ENCODE measurements around the gene PTPRD.

The PTPRD gene

DNA sequence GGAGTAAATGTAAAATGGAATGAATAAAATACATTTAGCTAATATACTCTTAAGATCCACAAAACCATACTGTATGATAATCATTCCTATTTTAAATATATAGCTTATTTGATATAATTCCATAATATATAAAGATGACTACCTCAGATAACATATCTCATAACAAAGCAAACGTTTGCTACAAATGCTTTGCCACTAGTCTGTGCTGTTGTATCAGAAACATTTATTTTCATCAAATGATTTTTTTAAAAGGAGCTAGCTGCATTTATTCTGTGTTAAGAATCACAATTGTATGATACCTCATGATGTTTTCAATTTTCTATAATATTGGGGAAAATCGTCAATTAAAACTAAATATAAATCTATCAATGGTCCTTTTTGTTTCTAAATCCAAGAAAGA, 567.2 kb downstream of the PTPRD start:
- no peak for DNase-seq

DNA sequence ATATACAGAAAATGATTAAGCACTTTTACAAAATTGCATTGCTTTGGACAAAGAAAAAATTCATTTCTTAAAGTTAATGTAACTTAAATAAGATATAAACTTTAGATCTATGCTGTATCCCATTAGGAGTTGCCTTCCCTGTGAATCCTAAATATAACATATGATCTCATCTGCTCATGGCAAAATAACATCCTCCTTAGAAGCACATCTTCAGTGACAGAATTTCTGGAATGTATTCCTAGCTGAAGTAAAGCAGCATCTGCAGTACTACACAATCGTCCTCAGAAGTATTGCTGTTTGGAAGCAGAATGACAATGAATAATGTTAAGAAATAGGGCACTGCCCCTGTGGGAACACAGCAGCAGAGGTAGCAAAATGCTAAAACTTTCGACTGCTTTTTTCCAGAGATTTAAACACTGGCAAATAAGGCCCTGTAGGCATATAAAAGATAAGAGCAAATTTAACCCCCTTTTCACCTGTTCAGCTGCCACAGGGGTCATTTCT, 571.0 kb downstream of the PTPRD start:
- DNase-seq = no peak

DNA sequence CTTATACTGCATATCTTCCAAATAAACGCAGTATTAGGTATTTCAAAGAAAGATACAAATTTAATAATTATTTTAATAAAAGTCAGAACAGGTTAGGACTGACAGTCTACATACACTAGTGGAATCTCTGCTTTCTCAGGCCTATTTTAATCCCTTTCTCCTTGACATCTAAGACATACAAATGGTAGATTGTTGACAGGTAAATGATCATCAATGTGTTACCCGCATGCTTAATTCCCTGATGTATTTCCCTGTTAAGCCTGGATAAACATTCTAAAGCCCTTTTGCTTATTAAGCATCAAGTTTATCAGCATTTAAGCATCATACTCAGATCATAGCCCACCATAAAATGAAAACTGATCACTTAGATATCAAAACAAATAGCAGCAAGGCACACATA, 576.7 kb downstream of the PTPRD start:
- DNase-seq = no peak

DNA sequence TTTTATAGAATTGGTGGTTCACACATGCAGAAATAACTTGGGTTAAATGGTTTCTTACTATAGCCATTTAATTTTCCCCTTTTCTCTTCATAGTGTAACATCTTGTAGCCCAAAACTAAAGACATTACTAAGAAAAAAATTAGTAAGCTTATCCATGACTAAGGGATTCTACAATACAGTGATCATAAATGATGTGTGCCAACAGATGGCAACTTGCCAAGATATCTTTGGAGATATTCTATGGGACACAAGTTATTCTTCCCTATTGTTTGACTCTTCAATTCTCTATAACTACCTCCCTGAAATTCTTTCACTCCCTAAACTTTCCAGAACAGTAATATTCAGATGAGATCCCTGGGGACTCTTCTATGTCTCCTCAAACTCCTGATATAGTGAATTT, 580.6 kb downstream of the PTPRD start:
- DNase-seq = no peak

DNA sequence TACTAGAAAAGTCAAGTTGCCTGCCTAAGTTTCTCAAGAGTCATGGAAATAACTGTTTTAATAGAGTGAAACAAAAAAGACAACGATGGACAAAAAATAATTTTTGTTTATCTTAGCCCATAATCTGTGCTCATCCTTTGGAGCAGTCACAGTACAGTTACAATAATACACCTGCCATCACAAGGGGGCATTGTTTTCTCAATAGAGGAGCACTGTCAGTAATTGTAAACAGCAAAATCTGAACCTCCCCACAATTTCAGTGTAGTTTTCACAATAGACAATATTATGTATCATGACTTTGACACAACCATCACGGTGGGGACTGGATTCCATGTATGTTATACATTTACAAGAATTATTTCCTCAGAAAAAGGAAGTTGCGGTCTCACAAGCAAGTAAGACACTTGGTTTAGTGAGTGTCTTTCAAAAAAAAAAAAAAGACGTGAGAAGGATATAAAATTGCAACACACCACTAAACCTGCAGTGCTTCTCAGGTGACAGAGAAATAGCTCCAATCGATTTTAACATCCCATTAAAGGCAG, 586.3 kb downstream of the PTPRD start:
- DNase-seq = no peak

DNA sequence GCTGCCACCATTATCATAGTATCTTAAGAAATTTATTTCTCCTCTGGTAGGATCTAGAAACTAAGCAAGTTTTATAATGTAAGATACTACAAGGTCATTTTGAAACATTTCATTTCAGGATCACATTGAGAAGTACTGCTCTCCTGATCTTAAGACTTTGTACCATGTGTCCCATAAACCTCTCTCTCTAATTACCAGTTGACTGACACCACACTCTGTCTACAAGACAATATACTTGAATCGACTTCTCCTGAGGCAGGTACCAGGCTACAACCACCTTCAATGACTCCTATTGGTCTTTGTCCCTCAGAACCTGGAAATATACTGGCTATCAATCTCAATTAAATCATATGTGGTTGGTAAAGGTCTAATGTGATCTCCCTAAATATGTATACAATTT, 597.0 kb downstream of the PTPRD start:
- DNase-seq = no peak

DNA sequence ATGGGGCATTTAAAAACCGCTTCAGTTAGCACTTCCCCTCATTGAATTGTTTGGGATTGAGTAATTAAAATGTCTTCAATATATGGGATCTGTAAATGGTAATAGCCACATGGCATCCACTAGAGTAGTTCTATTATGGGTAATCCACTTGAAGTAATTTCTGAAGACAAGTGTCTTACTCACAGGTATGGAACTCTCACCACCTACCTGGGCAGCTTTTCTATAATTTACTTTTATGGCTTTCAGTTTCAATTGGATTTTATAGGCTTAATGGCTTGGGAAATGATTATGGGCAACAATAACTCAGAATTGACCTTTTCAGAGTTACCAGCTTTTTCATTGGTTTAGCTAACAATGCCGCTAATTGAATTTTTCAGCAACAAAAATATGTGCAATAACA, 597.9 kb downstream of the PTPRD start:
- no peak for DNase-seq

DNA sequence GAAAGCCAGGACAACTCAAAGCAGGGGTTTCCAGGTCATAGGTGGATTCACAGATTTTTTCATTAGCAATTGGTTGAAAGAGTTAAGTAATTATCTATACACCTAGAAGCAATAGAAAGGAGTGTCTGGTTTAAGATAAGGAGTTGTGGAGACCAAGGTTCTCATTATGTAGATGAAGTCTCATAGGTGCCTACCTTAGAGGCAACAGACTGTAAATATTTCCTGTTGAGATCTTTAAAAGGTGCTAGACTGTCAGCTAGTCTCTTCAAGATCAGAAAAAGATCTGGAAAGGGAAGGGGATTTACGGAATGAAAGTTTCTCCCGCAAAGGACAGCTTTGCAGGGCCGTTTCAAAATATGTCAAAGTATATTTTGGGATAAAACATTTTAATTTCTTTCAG, 603.4 kb downstream of the PTPRD start:
- no peak for DNase-seq

DNA sequence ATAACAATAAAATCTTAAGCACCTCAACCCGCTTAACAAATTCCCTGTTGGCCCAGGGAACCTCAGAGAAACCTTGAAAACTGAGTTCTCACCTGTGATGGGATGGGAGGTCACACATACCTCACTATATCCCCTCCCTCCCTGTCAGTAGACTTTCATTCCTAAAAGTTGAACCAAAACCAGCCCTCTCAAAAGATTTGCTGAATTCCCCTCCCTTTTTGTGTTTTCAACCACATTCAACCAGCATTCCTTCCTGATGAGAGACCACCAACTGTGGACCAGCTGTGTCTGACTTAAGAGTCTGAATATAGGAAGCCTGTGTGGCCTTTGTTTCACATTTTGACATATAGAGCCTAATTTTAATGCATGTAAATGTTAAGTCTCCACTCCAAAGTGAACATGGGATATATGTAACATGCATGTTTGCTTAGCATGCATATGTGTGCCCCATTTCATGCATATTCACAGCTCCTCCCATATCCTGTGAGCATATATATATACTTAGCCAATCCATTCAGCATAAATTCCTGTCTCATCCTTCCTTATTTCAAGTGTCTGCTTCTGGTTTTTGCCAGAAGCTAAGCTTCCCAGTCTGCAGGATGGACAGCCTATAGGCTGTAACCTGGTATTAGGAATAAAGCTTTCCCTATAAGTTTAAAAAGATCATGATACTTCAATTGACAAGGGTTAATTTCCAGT, 604.6 kb downstream of the PTPRD start:
- no peak for DNase-seq

DNA sequence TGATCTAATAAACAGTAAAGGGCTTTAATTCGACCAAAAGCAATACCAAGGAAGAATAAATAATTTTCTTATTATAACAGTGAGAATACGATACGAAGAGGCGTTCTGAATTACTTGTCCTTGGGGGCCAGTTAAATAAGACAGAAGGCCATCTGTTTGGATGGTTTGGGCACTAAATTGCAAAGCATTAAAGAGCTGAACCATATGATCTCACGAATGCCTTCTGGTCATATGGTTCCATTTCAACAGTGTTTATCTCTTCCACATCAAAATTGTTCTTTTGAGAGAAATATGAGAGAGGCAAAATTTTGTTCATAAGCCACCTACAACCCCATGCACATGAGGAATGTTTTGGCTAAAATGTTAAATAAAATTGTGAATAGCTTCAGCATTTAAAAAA, 605.4 kb downstream of the PTPRD start:
- DNase-seq = no peak

DNA sequence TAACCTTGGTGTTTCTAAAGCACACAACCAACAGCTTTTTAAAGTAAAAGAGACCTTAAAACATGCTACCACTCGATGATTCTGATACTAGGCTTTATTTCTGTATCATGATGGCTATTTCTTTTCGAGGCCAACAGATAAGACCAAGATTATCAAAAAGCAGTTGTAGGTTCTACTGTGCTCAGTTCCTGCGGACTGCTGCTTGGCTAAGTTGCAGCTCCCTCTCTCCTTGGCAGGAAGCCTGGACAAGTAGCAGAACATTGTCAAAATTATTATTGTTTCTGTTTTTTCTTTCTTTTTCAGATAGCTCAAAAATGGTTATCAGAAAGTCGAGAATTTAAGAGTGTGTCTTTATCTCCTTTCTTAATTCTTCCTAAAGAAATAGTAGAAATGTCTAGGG, 607.6 kb downstream of the PTPRD start:
- DNase-seq = no peak

DNA sequence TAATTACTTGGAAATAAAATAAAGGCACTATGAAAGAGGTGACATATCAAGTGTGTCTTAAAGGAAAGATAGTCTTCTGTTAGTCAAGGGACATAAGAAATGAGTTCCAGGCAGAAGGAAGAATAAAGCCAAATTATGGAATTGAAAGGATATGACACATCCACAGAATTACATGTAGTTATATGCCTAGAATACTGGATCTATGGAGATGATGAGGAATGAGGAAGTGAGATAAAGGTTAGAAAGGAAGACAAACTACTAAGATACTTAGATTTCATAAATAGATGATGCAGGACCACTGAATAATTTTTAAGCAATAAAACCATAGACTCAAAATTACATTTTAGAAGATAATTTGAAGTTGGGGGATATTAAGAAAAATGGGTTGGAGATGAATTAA, 609.8 kb downstream of the PTPRD start:
- DNase-seq = no peak

DNA sequence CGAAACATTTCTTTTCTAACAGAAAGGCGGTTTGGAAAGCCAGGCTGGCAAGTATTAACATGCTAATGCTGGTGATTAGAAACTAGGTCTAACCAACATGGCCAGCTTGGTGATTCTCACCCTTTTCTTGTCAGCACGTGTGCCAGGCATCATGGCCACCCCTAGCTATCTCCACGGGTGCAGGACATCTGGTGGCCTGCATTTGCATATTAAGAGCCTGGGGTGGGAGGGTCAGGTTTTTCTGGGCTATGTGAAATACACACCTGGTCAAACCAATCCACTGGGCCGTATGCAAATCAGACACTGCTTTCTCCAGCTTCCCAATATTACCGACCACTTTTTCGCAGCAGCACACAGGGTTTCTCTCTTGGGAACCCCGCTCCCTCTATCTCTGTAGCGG, 612.1 kb downstream of the PTPRD start:
- no peak for DNase-seq

DNA sequence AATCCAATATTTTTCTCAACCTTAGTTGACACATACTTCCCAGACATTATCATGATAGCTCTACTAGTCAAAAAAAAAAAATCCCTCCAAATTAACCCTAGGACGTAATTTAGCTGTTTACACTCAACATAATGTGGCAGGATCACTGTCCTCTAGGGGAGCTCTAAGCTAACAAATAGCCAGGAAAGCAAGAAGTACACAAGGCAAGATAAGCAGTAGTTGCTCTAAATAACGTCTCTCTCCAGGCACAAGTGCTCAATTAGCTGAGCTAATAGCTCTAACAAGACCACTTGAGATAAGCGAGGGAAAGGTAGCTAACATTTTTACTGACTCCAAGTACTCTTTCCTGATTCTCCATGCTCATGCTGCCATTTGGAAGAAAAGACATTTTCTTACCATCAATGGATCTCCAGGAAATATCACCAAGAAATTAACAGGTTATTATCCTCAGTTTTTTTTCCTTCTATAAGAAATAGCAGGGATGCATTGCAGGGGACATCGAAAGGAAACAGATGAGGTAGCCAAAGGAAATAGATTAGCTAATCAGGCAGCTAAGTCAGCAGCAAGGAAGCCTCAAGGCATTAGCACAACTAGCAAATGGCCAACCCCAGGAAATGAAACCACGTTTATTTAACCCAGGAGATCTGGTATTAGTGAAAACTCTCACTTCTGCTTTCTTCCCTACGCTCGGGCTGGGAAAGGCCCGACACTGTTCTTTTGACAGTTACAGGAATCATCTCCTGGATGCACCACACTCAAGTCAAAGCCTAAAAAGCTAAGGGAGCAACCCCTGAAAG, 614.1 kb downstream of the PTPRD start:
- no peak for DNase-seq

DNA sequence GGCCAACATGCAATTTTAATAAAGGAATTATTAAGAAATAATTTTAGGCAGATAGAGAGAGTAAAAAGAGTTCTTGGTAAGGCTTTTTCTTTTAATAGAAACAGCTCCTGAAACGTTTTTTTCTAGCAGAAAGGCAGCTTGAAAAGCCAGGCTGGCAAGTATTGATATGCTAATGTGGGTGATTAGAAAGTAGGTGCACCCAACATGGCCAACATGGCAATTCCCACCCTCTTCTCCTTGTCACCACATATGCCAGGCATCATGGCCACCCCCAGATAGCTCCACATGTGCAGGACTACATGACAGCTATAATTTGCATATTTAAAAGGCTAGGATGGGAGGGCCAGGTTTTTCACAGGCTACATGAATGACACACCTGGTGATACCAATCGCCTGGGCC, 615.2 kb downstream of the PTPRD start:
- DNase-seq = no peak

DNA sequence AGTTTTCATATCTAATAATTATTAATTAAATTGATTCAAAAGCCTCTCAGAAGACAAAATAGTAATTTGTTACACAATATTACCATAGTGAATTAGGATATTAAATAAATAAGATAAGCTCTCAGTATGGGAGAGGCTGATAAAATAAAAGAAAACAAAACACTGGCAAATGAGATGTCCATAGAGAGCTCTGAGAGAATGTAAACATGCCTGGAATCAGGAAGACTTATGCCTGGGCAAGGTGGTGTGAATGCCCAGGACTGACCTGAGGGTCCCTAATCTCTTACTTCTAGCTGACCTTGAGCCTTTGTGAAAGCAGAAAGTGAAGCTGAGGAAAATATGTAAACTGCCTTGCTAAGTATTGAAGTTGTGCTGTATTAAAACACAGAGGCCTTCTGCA, 616.5 kb downstream of the PTPRD start:
- no peak for DNase-seq

DNA sequence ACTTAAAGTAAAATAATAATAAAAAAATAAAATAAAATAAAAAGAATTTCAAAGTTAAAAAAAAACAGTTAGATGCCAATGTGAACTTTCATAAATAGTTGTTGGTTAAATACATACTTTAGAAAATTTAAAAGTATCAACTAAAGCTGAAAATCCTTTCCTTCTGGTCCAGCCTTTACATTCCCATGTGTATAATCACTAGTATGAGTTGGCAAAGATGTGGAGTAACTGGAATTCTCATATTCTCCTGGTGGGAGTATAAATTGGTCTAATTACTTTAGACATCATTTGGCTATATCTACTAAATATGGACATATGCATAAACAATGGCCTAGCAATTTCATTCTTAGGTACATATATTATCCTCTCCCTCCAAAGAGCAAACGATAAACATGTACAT, 619.9 kb downstream of the PTPRD start:
- no peak for DNase-seq

DNA sequence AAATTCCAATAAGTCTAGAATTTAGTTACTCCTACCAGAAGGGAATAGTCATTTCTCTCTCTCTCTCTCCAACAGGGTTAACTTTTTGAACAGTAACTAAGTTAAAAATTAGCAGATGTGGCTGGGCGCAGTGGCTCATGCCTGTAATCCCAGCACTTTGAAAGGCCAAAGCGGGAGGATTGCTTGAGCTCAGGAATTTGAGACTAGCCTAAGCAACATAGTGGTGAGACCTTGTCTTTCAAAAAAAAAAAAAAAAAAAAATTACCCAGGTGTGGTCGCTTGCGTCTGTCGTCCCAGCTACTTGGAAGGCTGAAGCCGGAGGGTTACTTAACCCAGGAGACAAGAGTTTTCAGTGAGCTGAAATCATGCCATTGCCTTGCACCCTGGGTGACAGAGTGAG, 639.7 kb downstream of the PTPRD start:
- DNase-seq = no peak

DNA sequence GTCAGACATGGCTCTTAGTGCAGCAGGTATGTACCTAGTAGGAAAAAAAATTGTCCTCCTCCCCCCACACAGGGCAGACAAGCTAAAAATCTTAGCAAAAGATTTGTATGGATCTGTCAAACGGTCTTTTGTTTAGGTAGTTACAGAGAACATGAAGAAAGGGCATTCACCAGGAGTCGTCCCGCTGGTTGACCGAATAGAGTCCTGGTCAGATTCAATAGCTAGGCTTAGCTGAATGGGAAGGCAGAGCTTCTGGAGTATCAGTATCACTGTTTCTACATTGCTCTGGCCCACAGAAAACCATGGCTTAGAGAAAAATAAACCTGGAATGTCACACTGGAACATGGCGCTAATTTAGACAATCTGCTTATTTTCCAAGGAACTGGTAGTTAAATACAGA, 642.3 kb downstream of the PTPRD start:
- DNase-seq = no peak

DNA sequence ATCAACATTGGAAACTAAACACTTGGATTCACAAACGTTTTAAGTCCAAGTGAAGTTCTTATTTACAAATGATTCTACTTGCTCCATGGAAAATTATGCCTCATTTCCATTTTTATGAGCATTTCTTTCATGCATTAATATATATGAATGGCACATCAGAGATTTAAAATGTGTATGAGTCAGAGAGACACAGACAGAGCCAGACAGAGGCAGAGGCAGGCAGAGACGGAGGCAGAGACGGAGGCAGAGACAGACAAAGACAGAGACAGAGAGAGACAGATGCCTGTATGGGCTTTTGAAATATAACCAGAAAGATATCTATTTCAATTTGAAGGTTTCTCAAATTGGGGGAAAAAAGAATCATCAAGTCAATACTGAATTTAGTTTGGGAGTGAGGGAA, 649.0 kb downstream of the PTPRD start:
- no peak for DNase-seq

DNA sequence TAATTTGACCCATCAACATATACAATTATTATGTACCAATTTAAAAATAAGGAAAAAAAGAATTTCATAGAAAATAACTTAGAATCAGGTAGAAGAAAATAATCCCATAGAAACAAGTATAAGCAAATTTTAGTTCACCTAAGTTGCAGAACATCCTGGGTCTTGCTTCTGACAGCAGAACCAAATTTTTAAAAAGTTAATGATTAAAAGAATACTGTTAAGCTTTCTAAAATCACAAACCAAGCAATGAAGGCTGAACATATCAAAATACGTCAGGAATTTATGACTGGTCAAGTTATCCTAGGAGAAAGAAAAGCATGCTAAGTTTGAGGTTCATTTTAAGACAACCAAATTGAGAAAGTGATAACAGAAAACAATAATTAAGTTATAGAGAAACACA, 650.9 kb downstream of the PTPRD start:
- no peak for DNase-seq

DNA sequence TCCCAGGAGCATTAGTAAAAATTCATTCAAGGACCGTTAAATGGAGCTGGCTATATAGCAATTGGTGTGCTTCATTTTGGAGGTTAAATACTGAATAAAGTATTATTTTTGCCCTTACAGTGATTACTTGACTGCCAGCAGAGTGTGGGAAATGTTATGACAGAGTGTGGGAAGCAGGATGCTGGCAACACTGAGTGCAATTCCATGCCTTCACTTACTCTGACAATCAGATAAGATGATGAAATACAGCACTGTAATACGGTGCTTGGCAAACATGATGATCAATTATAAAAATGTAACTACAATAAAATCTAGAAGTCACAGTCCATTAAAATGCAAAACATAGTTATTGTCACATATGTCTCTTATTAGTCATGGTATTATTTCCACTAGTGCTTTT, 651.3 kb downstream of the PTPRD start:
- DNase-seq = no peak

DNA sequence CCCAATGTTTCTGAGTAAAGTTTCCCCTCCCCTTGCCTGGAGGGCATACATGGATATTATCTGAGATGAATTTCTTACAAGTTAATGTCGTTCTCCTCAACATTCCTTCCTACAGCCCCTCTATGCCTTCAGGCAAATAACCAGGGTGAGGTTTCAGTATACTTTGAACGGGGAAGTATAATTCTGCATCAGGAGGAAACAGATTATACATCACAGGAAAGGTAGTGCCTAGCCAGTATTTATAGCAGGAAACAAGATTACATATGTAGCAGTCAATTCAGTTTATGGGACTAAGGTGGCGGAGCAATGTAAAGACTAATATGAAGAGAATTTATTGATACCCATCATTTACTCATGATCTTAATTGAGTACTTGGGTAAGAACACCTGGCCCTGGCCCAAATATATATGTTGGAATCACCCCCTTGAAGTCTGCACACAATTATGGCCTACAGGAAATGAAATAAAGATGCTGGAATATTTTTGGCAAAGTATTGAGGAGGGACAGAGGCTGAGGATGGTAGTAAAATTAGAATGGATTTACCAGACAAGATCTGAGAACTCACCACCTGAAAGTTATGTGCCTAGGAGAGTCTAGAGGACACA, 661.1 kb downstream of the PTPRD start:
- DNase-seq = no peak

DNA sequence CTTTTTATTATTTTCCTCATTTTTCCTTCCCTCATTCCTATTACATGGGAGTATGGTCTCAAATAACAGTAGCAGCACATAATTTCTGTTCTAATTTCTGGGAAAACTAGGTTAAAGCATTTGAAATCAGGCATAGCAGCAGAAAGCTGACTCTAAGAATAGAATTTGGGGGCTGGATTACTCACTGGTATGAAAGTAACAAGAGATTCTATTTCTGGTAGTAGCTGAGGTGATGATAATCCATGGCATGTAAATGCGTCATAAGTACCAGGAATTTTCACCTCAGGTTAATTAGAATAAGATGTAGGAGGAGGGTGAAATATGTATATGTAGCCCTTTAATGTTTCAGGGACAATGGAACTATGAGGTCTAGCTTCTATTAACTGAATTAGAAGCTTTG, 662.0 kb downstream of the PTPRD start:
- DNase-seq = no peak
